ENCODE data around the gene SHB. TPM values are rescaled to one million over a fixed set of nuclear protein-coding genes. Genes with fewer than 3 reads are reported as not detected.

SHB gene
- polyA plus RNA-seq, 1 donor (not counting 4 experiments of a cell fraction or from before 2014, with no cell fraction given): 10.9 TPM

- Histone ChIP-seq H3K79me2 (ENCODE audit: control insufficient read depth, insufficient read depth, low read length) (peaks cover 70% of the 10 kb centered on the region), H3K9me3 (ENCODE audit: control insufficient read depth, low read depth, low read length) (no peaks in the 10 kb centered on the region), H3K27me3 (ENCODE audit: control insufficient read depth, extremely low read depth, insufficient read depth, low read length) (no peaks in the 10 kb centered on the region), H3K4me2 (ENCODE audit: control insufficient read depth, extremely low read depth, insufficient read depth, low read depth, low read length) (no peak overlapping the region), H3K36me3 (ENCODE audit: control insufficient read depth in 2 of 2, extremely low read depth in 1 of 2, insufficient read depth in 2 of 2, low read length in 2 of 2) (peaks cover 10 to 11% of the 10 kb centered on the region in 2 experiments), H3K27ac (ENCODE audit: control insufficient read depth, insufficient read depth, low read length) (no peak overlapping the region), H3K4me1 (ENCODE audit: control insufficient read depth, extremely low read depth, insufficient read depth, low read length) (peaks cover 13% of the 10 kb centered on the region), H3K9me1 (ENCODE audit: control insufficient read depth, extremely low read depth, insufficient read depth, low read length) (no peaks in the 10 kb centered on the region), H3K9ac (ENCODE audit: control insufficient read depth, extremely low read depth, insufficient read depth, low read length) (no peak overlapping the region), H4K20me1 (ENCODE audit: control insufficient read depth, extremely low read depth, insufficient read depth, low read length) (no peaks in the 10 kb centered on the region), H2AFZ (ENCODE audit: control insufficient read depth, low read length) (no peak overlapping the region), H3K4me3 (ENCODE audit: control insufficient read depth in 2 of 3, extremely low read depth in 1 of 3, insufficient read depth in 2 of 3, low read depth in 1 of 3, low read length in 3 of 3) (no peak overlapping the region)
- FAIRE-seq: no peak
- no peak for DNase-seq (ENCODE audit: low read depth, low spot score)
- TF ChIP-seq CTCF (optimal IDR thresholded peaks at IDR 0.05 in 1 of 3, IDR thresholded peaks at IDR 0.05 in 1 of 3, conservative IDR thresholded peaks at IDR 0.05 in 1 of 3; ENCODE audit: extremely low read depth in 1 of 3, insufficient read depth in 2 of 3, low read length in 3 of 3) (no peak), EZH2 (IDR thresholded peaks at IDR 0.05; ENCODE audit: low read length) (no peak)
- dilution Hi-C loops (cut with MboI; ENCODE audit: extremely low pct_ligation_motif_present, low sequenced_read_pairs): no loop called here
Observed at GRCh38 chr9:37989701-37990100, 79.3 kb downstream of the SHB start.

- Histone ChIP-seq H3K9ac (ENCODE audit: control insufficient read depth, extremely low read depth, insufficient read depth, low read length) (no peak overlapping the region), H3K27me3 (ENCODE audit: control insufficient read depth, extremely low read depth, insufficient read depth, low read length) (no peaks in the 10 kb centered on the region), H4K20me1 (ENCODE audit: control insufficient read depth, extremely low read depth, insufficient read depth, low read length) (no peaks in the 10 kb centered on the region), H3K9me1 (ENCODE audit: control insufficient read depth, extremely low read depth, insufficient read depth, low read length) (no peaks in the 10 kb centered on the region), H3K36me3 (ENCODE audit: control insufficient read depth in 2 of 2, extremely low read depth in 1 of 2, insufficient read depth in 2 of 2, low read length in 2 of 2) (peaks cover 6 to 14% of the 10 kb centered on the region in 2 experiments), H3K4me1 (ENCODE audit: control insufficient read depth, extremely low read depth, insufficient read depth, low read length) (peaks cover 13% of the 10 kb centered on the region), H3K4me2 (ENCODE audit: control insufficient read depth, extremely low read depth, insufficient read depth, low read depth, low read length) (no peak overlapping the region), H3K79me2 (ENCODE audit: control insufficient read depth, insufficient read depth, low read length) (peaks cover 68% of the 10 kb centered on the region), H3K9me3 (ENCODE audit: control insufficient read depth, low read depth, low read length) (no peaks in the 10 kb centered on the region), H2AFZ (ENCODE audit: control insufficient read depth, low read length) (no peak overlapping the region), H3K27ac (ENCODE audit: control insufficient read depth, insufficient read depth, low read length) (no peak overlapping the region), H3K4me3 (ENCODE audit: control insufficient read depth in 2 of 3, extremely low read depth in 1 of 3, insufficient read depth in 2 of 3, low read depth in 1 of 3, low read length in 3 of 3) (no peak overlapping the region)
- no peak for DNase-seq (ENCODE audit: low read depth, low spot score)
- dilution Hi-C loops (cut with MboI; ENCODE audit: extremely low pct_ligation_motif_present, low sequenced_read_pairs): no loop called here
- TF ChIP-seq CTCF (optimal IDR thresholded peaks at IDR 0.05 in 1 of 3, IDR thresholded peaks at IDR 0.05 in 1 of 3, conservative IDR thresholded peaks at IDR 0.05 in 1 of 3; ENCODE audit: extremely low read depth in 1 of 3, insufficient read depth in 2 of 3, low read length in 3 of 3) (no peak), EZH2 (IDR thresholded peaks at IDR 0.05; ENCODE audit: low read length) (no peak)
- FAIRE-seq: no peak
Observed at GRCh38 chr9:37988602-37989001, 80.4 kb downstream of the SHB start.
